HepG2 (cell line): ENCODE results near the gene ZNF32. TPM values are rescaled to one million over a fixed set of nuclear protein-coding genes. Genes with fewer than 3 reads are reported as not detected.

Source experiments
- ARHGAP35 ChIP-seq: sonication (generic); formaldehyde crosslinking; IDR thresholded peaks from 2 replicates; pipeline ENCODE4 v1.9.0; 2022; ENCODE audit warnings: mild to moderate bottlenecking, inconsistent platforms, moderate library complexity, missing genetic modification reagents, borderline replicate concordance
- ATRX ChIP-seq: sonication (generic); formaldehyde crosslinking; IDR thresholded peaks from 2 replicates; pipeline ENCODE4 v1.4.0; 2020; ENCODE audit warnings: missing genetic modification reagents, borderline replicate concordance
- CC2D1A ChIP-seq: sonication (generic); formaldehyde crosslinking; IDR thresholded peaks from 2 replicates; pipeline ENCODE4 v1.8.1; 2023; ENCODE audit warnings: mild to moderate bottlenecking, missing genetic modification reagents
- CHD4 ChIP-seq: fragments of 200-600 bp; sonication (generic); IDR thresholded peaks from 2 replicates; pipeline ENCODE4 v1.7.0; 2017; ENCODE audit warnings: mild to moderate bottlenecking, low read length, borderline replicate concordance
- CREM ChIP-seq, 2 experiments: sonication (generic) in 1 of 2; formaldehyde crosslinking in 1 of 2; IDR thresholded peaks; 2 replicates each; pipeline versions ENCODE4 v1.4.0 to v1.6.1; 2016 to 2020; ENCODE audit warnings: antibody characterized with exemption in 1 of 2, mild to moderate bottlenecking in 1 of 2, missing genetic modification reagents in 1 of 2
- ERF ChIP-seq: IDR thresholded peaks from 2 replicates; pipeline ENCODE4 v1.6.1; 2018; ENCODE audit warnings: missing biosample characterization, missing genetic modification reagents
- HES4 ChIP-seq: sonication (generic); formaldehyde crosslinking; IDR thresholded peaks from 2 replicates; pipeline ENCODE4 v1.9.0; 2021; ENCODE audit warnings: mild to moderate bottlenecking, missing genetic modification reagents, borderline replicate concordance
- JDP2 ChIP-seq: sonication (generic); formaldehyde crosslinking; IDR thresholded peaks from 2 replicates; pipeline ENCODE4 v1.8.1; 2022; ENCODE audit warnings: missing genetic modification reagents, borderline replicate concordance
- KLF13 ChIP-seq: sonication (generic); formaldehyde crosslinking; IDR thresholded peaks from 2 replicates; pipeline ENCODE4 v1.4.0; 2020; ENCODE audit warnings: mild to moderate bottlenecking, missing genetic modification reagents
- MEIS2 ChIP-seq: sonication (generic); formaldehyde crosslinking; IDR thresholded peaks from 2 replicates; pipeline ENCODE4 v1.9.0; 2021; ENCODE audit warnings: mild to moderate bottlenecking, missing genetic modification reagents
- MYNN ChIP-seq: sonication (generic); formaldehyde crosslinking; IDR thresholded peaks from 2 replicates; pipeline ENCODE4 v1.4.0; 2020; ENCODE audit warnings: mild to moderate bottlenecking, low read depth, missing genetic modification reagents
- PRDM10 ChIP-seq: sonication (generic); formaldehyde crosslinking; IDR thresholded peaks from 2 replicates; pipeline ENCODE4 v1.4.0; 2020; ENCODE audit warnings: low read depth, missing genetic modification reagents
- TBP ChIP-seq: sonication (generic); formaldehyde crosslinking; IDR thresholded peaks from 2 replicates; pipeline ENCODE4 v1.5.0; 2020; ENCODE audit warnings: missing genetic modification reagents
- THAP11 ChIP-seq: IDR thresholded peaks from 2 replicates; pipeline ENCODE4 v1.6.1; 2016; ENCODE audit warnings: missing biosample characterization, missing genetic modification reagents
- TMF1 ChIP-seq: sonication (generic); formaldehyde crosslinking; IDR thresholded peaks from 2 replicates; pipeline ENCODE4 v1.8.1; 2022; ENCODE audit warnings: low read depth, missing genetic modification reagents
- YY1 ChIP-seq: IDR thresholded peaks from 2 replicates; pipeline ENCODE4 v1.6.1; 2011; ENCODE audit warnings: low read length, low read depth, moderate library complexity, mild to moderate bottlenecking; ENCODE audit not compliant: insufficient read depth, insufficient replicate concordance
- ZC3H13 ChIP-seq: sonication (generic); formaldehyde crosslinking; IDR thresholded peaks from 2 replicates; pipeline ENCODE4 v1.8.1; 2023; ENCODE audit warnings: mild to moderate bottlenecking, missing genetic modification reagents, moderate library complexity
- ZNF207 ChIP-seq: fragments of 450-650 bp; IDR thresholded peaks from 2 replicates; pipeline ENCODE4 v1.6.1; 2016; ENCODE audit warnings: antibody characterized with exemption, borderline replicate concordance
- ZNF501 ChIP-seq: sonication (generic); formaldehyde crosslinking; IDR thresholded peaks from 2 replicates; pipeline ENCODE4 v1.5.1; 2020; ENCODE audit warnings: mild to moderate bottlenecking, moderate library complexity, missing genetic modification reagents
- ZNF790 ChIP-seq: sonication (generic); formaldehyde crosslinking; IDR thresholded peaks from 2 replicates; pipeline ENCODE4 v1.8.0; 2022; ENCODE audit warnings: missing genetic modification reagents, mild to moderate bottlenecking, borderline replicate concordance
- polyA plus RNA-seq, 8 experiments: library from polyadenylated mRNA; depleted of rRNA in 3 of 8; stranded (reverse) in 7 of 8; unstranded in 1 of 8; fragments of >200 nt; fragmentation: Illumina TruSeq in 4 of 8; extraction: Trizol in 4 of 8; gene quantifications; 2 replicates each; pipeline versions ENCODE4 v1.2.1 to v1.2.3, GENCODE V29; 2011 to 2016; ENCODE audit warnings: low read depth in 4 of 8, missing spikeins in 1 of 8, mixed read lengths in 1 of 8; ENCODE audit not compliant: insufficient read depth in 1 of 8
- total RNA-seq, 5 experiments: library from RNA; depleted of rRNA; stranded (reverse); fragments of >200 nt; fragmentation: Illumina TruSeq; extraction: Trizol; gene quantifications; 2 replicates each; pipeline ENCODE4 v1.2.3, GENCODE V29; 2016; ENCODE audit warnings: low read depth in 1 of 5
- TF ChIP-seq, protein P1 (sequence below): sonication (generic); formaldehyde crosslinking; IDR thresholded peaks from 2 replicates; pipeline ENCODE4 v1.4.0; 2020; ENCODE audit warnings: low read depth, mild to moderate bottlenecking, missing genetic modification reagents
- TF ChIP-seq, protein P2 (sequence below): IDR thresholded peaks from 2 replicates; pipeline ENCODE4 v1.6.1; 2016; ENCODE audit warnings: low read depth, borderline replicate concordance
- TF ChIP-seq, protein P3 (sequence below): sonication (generic); formaldehyde crosslinking; IDR thresholded peaks from 2 replicates; pipeline ENCODE4 v1.5.1; 2020; ENCODE audit warnings: mild to moderate bottlenecking, missing genetic modification reagents

ZNF32 gene
- total and polyA plus RNA-seq, 2 of the 13 experiments (the other 11 are each of a cell fraction or from before 2014, with no cell fraction given) = 12.5 to 16.9 TPM

DNA sequence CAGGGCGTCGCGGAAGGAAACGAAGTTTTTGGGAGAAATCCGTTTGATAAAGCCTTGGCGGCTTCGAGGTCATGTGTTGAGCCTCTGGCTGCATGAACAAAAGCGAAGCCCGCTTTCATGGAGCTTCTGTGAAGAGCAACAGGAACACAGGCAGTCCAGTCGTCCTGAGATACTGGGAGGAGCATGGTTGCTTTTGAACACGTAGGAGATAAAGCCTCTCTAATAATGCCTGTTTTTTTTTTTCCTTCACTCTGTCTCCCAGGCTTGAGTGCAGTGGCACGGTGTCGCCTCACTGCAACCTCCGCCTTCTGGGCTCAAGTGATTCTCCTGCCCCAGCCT, 473 bp upstream of the ZNF32 start (continued):
- TF ChIP-seq, protein P1, sequence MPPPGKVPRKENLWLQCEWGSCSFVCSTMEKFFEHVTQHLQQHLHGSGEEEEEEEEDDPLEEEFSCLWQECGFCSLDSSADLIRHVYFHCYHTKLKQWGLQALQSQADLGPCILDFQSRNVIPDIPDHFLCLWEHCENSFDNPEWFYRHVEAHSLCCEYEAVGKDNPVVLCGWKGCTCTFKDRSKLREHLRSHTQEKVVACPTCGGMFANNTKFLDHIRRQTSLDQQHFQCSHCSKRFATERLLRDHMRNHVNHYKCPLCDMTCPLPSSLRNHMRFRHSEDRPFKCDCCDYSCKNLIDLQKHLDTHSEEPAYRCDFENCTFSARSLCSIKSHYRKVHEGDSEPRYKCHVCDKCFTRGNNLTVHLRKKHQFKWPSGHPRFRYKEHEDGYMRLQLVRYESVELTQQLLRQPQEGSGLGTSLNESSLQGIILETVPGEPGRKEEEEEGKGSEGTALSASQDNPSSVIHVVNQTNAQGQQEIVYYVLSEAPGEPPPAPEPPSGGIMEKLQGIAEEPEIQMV (CRISPR knock-in tag) = no peak
- TF ChIP-seq KLF13 (CRISPR knock-in tag) = no peak
- no peak for TF ChIP-seq ZNF207
- no peak for TF ChIP-seq ARHGAP35 (CRISPR knock-in tag)
- no peak for TF ChIP-seq MEIS2 (CRISPR knock-in tag)
- no peak for TF ChIP-seq HES4 (CRISPR knock-in tag)
- TF ChIP-seq PRDM10 = no peak
- TF ChIP-seq, protein P2, sequence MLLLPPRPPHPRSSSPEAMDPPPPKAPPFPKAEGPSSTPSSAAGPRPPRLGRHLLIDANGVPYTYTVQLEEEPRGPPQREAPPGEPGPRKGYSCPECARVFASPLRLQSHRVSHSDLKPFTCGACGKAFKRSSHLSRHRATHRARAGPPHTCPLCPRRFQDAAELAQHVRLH = no peak
- no peak for TF ChIP-seq ZC3H13
- no peak for TF ChIP-seq ERF (CRISPR knock-in tag)
- no peak for TF ChIP-seq YY1
- 0 out of 2 replicates have a peak, but pooled peaks have one; percentile 18 for TF ChIP-seq ZNF501 (CRISPR knock-in tag)
- 0 out of 2 replicates have a peak, but pooled peaks have one; percentile 17 for TF ChIP-seq ZNF790 (CRISPR knock-in tag)
- TF ChIP-seq CREM (IDR thresholded peaks at IDR 0.05) = 0 out of 2 replicates have a peak, but pooled peaks have one; percentile 2
- no peak for TF ChIP-seq CREM (CRISPR knock-in tag; IDR thresholded peaks at IDR 0.05)
- no peak for TF ChIP-seq CC2D1A (CRISPR knock-in tag)
- no peak for TF ChIP-seq ATRX (CRISPR knock-in tag)
- no peak for TF ChIP-seq JDP2 (CRISPR knock-in tag)
- no peak for TF ChIP-seq CHD4
- TF ChIP-seq TMF1 (CRISPR knock-in tag) = no peak
- no peak for TF ChIP-seq THAP11 (CRISPR knock-in tag)
- TF ChIP-seq TBP (CRISPR knock-in tag) = no peak
- TF ChIP-seq, protein P3, sequence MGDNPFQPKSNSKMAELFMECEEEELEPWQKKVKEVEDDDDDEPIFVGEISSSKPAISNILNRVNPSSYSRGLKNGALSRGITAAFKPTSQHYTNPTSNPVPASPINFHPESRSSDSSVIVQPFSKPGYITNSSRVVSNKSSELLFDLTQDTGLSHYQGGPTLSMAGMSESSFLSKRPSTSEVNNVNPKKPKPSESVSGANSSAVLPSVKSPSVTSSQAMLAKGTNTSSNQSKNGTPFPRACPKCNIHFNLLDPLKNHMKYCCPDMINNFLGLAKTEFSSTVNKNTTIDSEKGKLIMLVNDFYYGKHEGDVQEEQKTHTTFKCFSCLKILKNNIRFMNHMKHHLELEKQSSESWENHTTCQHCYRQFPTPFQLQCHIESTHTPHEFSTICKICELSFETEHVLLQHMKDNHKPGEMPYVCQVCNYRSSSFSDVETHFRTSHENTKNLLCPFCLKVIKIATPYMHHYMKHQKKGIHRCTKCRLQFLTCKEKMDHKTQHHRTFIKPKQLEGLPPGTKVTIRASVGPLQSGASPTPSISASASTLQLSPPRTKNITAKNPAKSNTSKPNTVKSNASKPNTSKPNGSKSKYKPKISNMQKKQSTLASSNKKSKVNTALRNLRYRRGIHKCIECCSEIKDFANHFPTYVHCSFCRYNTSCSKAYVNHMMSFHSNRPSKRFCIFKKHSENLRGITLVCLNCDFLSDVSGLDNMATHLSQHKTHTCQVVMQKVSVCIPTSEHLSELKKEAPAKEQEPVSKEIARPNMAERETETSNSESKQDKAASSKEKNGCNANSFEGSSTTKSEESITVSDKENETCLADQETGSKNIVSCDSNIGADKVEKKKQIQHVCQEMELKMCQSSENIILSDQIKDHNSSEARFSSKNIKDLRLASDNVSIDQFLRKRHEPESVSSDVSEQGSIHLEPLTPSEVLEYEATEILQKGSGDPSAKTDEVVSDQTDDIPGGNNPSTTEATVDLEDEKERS = no peak
- TF ChIP-seq MYNN = no peak
